ENCODE data around the gene COMMD7.

Gene COMMD7

GRCh38 chr20:32743237-32744112, at the start of gene COMMD7:
Gene COMMD7 (minus strand): TSS chr20:32743467. CDS start chr20:32743391, 76 bp downstream.
- peak; percentile 30 to 72 (median 38) for DNase-seq (ENCODE audit: low read depth in 3 of 3)

GRCh38 chr20:32792731-32793458, 49.6 kb upstream of the COMMD7 start:
- DNase-seq (ENCODE audit: low read depth in 3 of 3) = no peak

- peak in 1 of 3 experiments; percentile 35 for DNase-seq (ENCODE audit: low read depth in 3 of 3)
Measured at GRCh38 chr20:32792316-32792715, 49.0 kb upstream of the COMMD7 start.

- DNase-seq (ENCODE audit: low read depth in 3 of 3) = no peak
Measured at GRCh38 chr20:32790751-32791057, 47.4 kb upstream of the COMMD7 start.

GRCh38 chr20:32789896-32790750, 46.9 kb upstream of the COMMD7 start:
- peak; percentile 45 to 71 (median 51) for DNase-seq (ENCODE audit: low read depth in 3 of 3)

- no peak for DNase-seq (ENCODE audit: low read depth in 3 of 3)
Measured at GRCh38 chr20:32787168-32787567, 43.9 kb upstream of the COMMD7 start.

GRCh38 chr20:32786059-32786760, 42.9 kb upstream of the COMMD7 start:
- no peak for DNase-seq (ENCODE audit: low read depth in 3 of 3)

- no peak for DNase-seq (ENCODE audit: low read depth in 3 of 3)
Measured at GRCh38 chr20:32784369-32785080, 41.3 kb upstream of the COMMD7 start.

- no peak for DNase-seq (ENCODE audit: low read depth in 3 of 3)
Measured at GRCh38 chr20:32780749-32781655, 37.7 kb upstream of the COMMD7 start.

GRCh38 chr20:32780278-32780677, 37.0 kb upstream of the COMMD7 start:
- no peak for DNase-seq (ENCODE audit: low read depth in 3 of 3)

- no peak for DNase-seq (ENCODE audit: low read depth in 3 of 3)
Measured at GRCh38 chr20:32779500-32780211, 36.4 kb upstream of the COMMD7 start.

- no peak for DNase-seq (ENCODE audit: low read depth in 3 of 3)
Measured at GRCh38 chr20:32777177-32777956, 34.1 kb upstream of the COMMD7 start.

- DNase-seq (ENCODE audit: low read depth in 3 of 3) = no peak
Measured at GRCh38 chr20:32775336-32775991, 32.2 kb upstream of the COMMD7 start.

GRCh38 chr20:32773855-32774254, 30.6 kb upstream of the COMMD7 start:
- no peak for DNase-seq (ENCODE audit: low read depth in 3 of 3)

- DNase-seq (ENCODE audit: low read depth in 3 of 3) = no peak
Measured at GRCh38 chr20:32773223-32773622, 30.0 kb upstream of the COMMD7 start.

GRCh38 chr20:32772046-32772445, 28.8 kb upstream of the COMMD7 start:
- no peak for DNase-seq (ENCODE audit: low read depth in 3 of 3)

GRCh38 chr20:32767418-32768198, 24.3 kb upstream of the COMMD7 start:
- DNase-seq (ENCODE audit: low read depth in 3 of 3) = no peak
